NCI-H524 treated with DMSO at 0.1 percent for 48 hours (cell line): ENCODE measurements around the gene CTTNBP2.

Experiments
- DNase-seq: peaks from one replicate; lab custom pipeline; 2025; lab: John Stamatoyannopoulos, UW

CTTNBP2 gene

GRCh38 chr7:117871778-117872538, 1.3 kb downstream of the CTTNBP2 start:
- no peak for DNase-seq

- DNase-seq, result no peak
Observed at GRCh38 chr7:117871401-117871777, 1.9 kb downstream of the CTTNBP2 start.

GRCh38 chr7:117870448-117871130, 2.7 kb downstream of the CTTNBP2 start:
- DNase-seq, result no peak

GRCh38 chr7:117869374-117869773, 3.9 kb downstream of the CTTNBP2 start:
- no peak for DNase-seq

GRCh38 chr7:117863618-117864017, 9.6 kb downstream of the CTTNBP2 start:
- no peak for DNase-seq

GRCh38 chr7:117862378-117862777, 10.9 kb downstream of the CTTNBP2 start:
- DNase-seq, result no peak

GRCh38 chr7:117859246-117859812, 13.9 kb downstream of the CTTNBP2 start:
- no peak for DNase-seq

- DNase-seq, result no peak
Observed at GRCh38 chr7:117858712-117859111, 14.5 kb downstream of the CTTNBP2 start.

- DNase-seq, result no peak
Observed at GRCh38 chr7:117857718-117858117, 15.5 kb downstream of the CTTNBP2 start.

GRCh38 chr7:117856196-117856595, 17.0 kb downstream of the CTTNBP2 start:
- no peak for DNase-seq

GRCh38 chr7:117854186-117854585, 19.1 kb downstream of the CTTNBP2 start:
- no peak for DNase-seq

- DNase-seq, result no peak
Observed at GRCh38 chr7:117848941-117849340, 24.3 kb downstream of the CTTNBP2 start.

- no peak for DNase-seq
Observed at GRCh38 chr7:117844678-117845077, 28.6 kb downstream of the CTTNBP2 start.

GRCh38 chr7:117841611-117842010, 31.6 kb downstream of the CTTNBP2 start:
- no peak for DNase-seq

GRCh38 chr7:117841011-117841410, 32.2 kb downstream of the CTTNBP2 start:
- no peak for DNase-seq

- DNase-seq, result no peak
Observed at GRCh38 chr7:117839507-117839906, 33.7 kb downstream of the CTTNBP2 start.

- DNase-seq, result peak; percentile 30
Observed at GRCh38 chr7:117837841-117838240, 35.4 kb downstream of the CTTNBP2 start.

- DNase-seq, result no peak
Observed at GRCh38 chr7:117835016-117835664, 38.1 kb downstream of the CTTNBP2 start.

- no peak for DNase-seq
Observed at GRCh38 chr7:117830422-117830954, 42.8 kb downstream of the CTTNBP2 start.

GRCh38 chr7:117829450-117830117, 43.7 kb downstream of the CTTNBP2 start:
- DNase-seq, result no peak

- no peak for DNase-seq
Observed at GRCh38 chr7:117828825-117829224, 44.4 kb downstream of the CTTNBP2 start.

- DNase-seq, result no peak
Observed at GRCh38 chr7:117827862-117828261, 45.4 kb downstream of the CTTNBP2 start.
